Measurements from ENCODE around the gene TBC1D22A.

The TBC1D22A gene

DNA sequence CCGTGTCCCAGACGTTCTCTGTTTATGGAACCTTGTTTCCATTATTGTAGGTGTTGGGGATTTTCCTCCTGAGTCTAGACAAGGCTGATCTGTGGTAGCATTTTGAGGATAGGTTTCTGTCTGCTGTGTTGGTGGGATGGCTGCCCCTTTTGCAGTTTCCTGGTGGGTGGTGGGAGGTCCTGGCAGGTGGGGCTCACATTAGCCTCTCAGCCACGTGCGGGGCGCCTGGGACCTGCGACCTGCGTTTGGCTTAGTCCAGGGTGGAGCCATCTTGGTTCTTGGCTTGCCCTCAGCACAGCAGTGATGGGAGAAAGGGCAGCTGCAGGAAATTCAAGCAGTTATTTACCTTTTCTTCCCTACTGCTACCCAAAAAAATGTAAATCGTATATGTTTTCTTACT, 143.4 kb downstream of the TBC1D22A start:
- no peak for DNase-seq (ENCODE audit: low spot score)
- FAIRE-seq: no peak

GRCh38 chr22:46906326-46907045, 144.0 kb downstream of the TBC1D22A start:
- DNase-seq (ENCODE audit: low spot score) (no peak), FAIRE-seq (no peak)

DNA sequence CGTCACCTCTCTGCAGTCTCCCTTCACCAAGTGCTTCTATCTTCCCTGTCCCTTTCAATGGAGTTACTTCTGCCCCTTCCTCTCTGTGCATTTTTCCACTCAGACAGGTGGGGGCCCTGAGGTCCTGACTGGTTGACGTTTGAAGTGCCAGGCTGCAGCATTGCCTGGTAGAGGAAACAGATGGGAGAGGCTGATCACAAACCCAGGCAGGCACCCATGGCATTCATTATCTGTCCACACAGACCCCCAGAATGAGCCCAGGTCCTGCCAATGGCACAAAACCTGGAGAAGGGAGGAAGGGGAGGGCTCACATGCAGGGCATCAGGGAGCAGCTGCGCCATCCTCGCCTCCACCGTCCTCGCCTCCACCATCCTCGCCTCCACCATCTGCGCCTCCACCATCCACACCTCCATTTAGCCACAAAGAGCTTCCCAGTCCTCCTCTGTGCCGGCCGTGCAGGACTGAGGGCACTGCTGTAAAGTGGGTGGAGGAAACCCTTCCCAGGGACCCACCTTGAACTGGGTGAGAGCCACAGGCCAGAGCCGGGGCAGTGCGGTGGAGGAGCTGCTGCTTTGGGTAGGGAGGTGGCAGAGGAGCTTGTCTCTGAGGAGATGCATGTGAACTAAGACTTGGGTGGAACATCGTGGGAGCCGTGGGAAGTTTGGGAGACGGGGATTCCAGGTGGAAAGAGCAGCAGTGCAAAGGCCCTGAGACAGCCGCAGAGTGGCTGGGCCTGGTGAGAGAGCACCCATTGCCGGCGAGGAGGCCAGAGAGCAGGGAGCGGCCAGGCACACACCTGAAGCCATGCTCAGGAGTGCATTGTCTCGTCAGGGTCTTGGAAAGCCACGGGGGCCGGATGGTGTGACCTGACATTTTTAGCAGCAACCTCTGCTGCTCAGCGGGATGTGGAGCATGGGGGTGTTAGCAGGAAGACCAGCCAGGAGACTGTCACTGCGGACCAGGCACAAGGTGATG, 145.1 kb downstream of the TBC1D22A start:
- DNase-seq (ENCODE audit: low spot score) (no peak), FAIRE-seq (no peak)

DNA sequence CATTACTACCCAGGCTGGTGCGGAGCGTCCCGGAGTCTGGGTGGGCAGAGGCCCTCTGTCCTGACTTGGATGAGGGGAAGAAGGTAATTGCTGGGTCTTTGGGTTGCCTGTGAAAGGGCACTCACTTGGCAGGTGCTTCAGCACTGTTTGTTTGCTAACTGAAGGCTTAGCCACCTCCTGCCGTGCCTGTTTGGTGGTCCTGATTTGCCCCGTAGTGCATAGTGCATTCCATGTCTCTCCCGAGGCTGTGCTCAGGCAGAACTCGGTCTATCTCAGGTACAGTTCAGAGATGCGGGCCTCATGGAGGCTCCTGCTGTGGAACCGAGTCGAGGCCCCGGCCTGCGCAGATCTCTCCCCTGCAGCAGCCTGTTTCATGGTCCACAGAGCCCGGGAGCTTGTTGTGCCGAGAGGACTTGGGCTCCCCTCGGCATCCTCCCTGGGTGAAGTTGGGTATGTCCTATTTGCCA, 146.2 kb downstream of the TBC1D22A start:
- FAIRE-seq (no peak), DNase-seq (ENCODE audit: low spot score) (no peak)

- no peak for FAIRE-seq
- no peak for DNase-seq (ENCODE audit: low spot score)
Measured at GRCh38 chr22:46909237-46910030, 147.0 kb downstream of the TBC1D22A start.

- DNase-seq (ENCODE audit: low spot score) (no peak), FAIRE-seq (no peak)
Measured at GRCh38 chr22:46910624-46911023, 148.2 kb downstream of the TBC1D22A start.

- DNase-seq (ENCODE audit: low spot score): no peak
- FAIRE-seq: no peak
Measured at GRCh38 chr22:46911346-46911745, 148.9 kb downstream of the TBC1D22A start.

- no peak for DNase-seq (ENCODE audit: low spot score)
- FAIRE-seq: no peak
Measured at GRCh38 chr22:46913351-46913750, 150.9 kb downstream of the TBC1D22A start.

- FAIRE-seq: no peak
- DNase-seq (ENCODE audit: low spot score): no peak
Measured at GRCh38 chr22:46914481-46914880, 152.0 kb downstream of the TBC1D22A start.

GRCh38 chr22:46914916-46915894, 152.8 kb downstream of the TBC1D22A start:
- no peak for FAIRE-seq
- DNase-seq (ENCODE audit: low spot score): no peak

DNA sequence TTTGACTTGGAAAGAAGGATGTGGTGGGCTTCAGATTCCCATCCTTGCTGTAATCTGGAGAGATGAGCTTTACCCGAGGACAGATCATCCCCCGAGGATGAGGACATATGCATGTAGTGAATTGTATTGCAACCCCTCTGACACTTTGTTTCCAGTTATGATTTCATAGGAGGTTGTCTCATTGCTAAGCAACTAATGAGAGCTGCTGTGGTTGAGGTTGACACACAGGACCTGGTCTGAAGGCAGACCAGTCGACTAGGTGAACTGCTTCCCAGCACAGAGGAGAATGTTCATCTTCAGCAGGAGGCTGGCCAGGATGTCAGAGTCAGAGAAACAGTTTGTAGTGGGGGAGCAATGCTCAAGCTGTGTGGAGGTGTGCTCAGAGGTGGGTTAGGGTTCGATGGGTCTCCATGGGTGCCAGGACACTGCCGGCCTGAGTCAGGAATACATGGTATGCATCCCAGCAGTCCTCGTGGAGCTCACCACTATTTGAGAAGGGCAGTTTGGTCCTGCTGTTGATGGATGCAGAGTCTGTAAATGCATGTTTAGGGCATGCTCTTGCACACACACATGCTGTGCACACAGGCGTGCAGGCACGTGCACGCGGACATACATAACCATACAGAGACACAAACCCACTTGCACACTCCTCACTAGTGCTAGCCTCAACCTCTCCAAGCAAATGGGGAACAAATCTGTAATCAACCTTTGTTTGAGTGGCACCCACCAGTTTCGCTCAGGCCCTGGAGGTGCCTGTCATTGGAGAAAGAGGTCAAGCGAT, 153.7 kb downstream of the TBC1D22A start:
- DNase-seq (ENCODE audit: low spot score) (no peak), FAIRE-seq (no peak)

DNA sequence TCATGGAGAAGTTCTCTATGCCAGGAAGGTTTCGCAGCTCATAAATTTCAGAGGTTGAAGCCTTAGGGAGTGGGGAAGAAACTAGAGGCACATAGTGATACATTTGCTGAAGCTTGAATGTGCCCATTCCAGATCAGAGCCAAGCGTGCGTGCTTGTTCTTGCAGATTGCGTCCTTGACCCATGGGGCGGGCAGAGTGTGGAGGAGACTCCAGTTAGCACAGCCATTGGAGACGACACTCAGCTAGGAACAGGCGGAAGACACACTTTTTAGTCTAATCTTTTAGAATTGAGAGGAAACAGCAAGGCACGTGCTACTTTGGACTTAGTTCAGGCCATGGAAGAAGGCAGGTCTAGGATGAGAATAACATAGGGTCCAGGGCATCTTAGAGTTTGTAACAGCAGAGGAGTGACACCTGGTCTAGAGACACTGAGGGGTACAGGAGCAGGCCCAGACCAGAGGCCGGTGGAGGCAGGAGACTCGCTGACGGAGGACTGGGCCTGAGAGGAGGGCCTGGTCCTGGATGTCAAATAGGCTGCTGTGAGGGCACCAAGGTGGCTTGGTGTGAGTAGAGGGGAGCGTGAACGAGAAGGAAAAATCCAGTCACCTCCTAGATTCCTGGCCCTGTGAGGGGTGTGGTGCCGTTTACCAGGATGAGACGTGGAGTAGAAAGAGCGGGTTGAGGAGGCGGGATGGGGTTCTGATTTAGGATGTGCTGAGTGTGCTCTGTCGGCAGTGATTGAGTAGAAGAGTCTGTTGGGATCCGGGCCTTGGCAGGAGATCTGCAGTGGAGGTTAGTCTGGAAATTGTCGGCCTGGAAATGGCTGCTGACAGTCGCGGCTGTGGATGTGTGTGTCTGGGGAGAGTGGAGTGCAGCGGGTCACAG, 154.7 kb downstream of the TBC1D22A start:
- FAIRE-seq (no peak), DNase-seq (ENCODE audit: low spot score) (no peak)

DNA sequence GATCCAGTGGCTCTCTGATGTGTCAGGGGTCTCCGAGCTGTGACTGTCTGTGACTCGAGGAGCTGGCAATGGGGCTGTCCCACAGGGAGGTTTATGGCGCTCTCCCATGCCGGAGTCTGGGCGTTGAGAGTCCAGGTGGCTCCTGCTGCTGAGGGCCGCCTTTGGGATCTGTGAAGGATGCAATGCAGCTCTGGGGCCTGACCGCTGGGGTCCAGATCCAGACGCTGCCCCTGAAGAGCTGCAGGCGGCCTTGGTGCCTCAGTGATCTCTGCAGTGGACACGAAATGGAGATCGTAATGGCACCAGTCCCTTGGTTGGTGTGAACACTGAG, 155.3 kb downstream of the TBC1D22A start:
- DNase-seq (ENCODE audit: low spot score) (no peak), FAIRE-seq (no peak)

GRCh38 chr22:46918197-46918596, 155.7 kb downstream of the TBC1D22A start:
- no peak for FAIRE-seq

GRCh38 chr22:46922037-46922436, 159.6 kb downstream of the TBC1D22A start:
- no peak for DNase-seq (ENCODE audit: low spot score)
- no peak for FAIRE-seq

More at GRCh38 chr22:46918197-46918596, 155.7 kb downstream of the TBC1D22A start:
- no peak for DNase-seq (ENCODE audit: low spot score)

DNA sequence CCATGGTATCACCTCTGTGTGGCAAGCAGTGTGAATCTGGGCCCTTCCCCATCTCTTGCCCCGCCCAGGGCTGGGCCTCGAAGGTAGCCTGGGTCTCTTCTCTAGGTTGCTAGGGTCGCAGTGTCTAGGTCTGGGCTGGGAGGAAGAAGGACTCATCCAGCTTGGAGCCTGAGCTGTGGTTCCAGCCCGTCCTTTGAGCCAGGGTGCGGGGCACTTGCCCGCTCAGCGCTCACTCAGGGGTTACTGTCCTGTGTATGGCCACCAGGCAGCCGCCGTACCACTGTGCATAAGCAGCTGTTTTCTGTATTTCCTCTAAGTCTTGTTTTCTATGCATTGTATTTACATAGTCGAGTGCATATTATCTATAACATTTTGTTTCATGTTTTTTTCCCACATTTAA, 160.9 kb downstream of the TBC1D22A start:
- DNase-seq (ENCODE audit: low spot score) (no peak), FAIRE-seq (no peak)

DNA sequence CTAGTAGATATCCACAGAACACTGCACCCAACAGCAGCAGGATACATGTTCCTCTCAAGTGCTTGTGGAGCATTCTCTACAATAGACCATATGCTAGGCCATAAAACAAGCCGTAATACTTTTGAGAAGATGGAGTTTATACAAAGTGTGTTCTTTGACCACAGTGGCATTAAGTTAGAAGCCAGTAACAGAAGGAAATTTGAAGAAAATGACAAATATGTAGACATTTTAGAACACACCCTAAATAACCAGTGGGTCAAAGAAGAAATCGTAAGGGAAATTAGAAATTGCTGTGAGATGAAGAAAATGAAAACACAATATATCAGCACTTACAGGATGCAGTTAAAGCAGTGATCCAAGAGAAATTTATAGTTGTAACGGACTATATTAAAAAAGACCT, 163.4 kb downstream of the TBC1D22A start:
- DNase-seq (ENCODE audit: low spot score): no peak
- no peak for FAIRE-seq

DNA sequence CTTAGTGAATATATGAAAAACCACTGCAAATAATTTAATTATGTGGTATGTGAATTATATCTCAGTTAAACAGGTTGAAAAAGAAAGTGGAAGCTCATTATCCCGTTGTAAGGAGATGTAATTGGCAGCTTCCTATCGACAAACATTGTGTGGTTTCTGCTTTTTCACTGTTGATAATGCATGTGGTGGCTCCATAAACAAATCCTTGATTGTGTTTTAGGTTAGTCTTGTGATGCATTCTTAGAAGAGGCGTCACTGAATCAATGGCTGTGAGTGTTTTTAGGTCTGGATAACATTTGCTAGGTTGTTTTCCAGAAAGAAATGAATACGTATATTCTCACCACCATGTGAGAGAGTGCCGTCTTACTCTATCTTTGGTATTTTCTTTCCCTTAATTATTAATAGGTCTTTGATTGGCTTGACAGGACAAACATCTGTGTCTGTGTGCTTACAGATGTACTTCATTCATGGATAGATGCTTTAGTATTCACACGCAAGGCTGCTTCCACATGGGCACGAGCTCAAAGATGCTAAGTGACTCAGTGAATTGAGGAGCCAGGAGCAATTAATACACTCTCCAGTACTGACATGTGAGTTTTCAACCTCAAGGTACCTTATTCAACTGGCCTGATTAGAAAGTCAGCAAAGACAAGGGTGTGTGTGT, 166.7 kb downstream of the TBC1D22A start:
- DNase-seq (ENCODE audit: low spot score) (no peak), FAIRE-seq (no peak)
